Measurements from ENCODE around the gene GAREM2.

The GAREM2 gene

DNA sequence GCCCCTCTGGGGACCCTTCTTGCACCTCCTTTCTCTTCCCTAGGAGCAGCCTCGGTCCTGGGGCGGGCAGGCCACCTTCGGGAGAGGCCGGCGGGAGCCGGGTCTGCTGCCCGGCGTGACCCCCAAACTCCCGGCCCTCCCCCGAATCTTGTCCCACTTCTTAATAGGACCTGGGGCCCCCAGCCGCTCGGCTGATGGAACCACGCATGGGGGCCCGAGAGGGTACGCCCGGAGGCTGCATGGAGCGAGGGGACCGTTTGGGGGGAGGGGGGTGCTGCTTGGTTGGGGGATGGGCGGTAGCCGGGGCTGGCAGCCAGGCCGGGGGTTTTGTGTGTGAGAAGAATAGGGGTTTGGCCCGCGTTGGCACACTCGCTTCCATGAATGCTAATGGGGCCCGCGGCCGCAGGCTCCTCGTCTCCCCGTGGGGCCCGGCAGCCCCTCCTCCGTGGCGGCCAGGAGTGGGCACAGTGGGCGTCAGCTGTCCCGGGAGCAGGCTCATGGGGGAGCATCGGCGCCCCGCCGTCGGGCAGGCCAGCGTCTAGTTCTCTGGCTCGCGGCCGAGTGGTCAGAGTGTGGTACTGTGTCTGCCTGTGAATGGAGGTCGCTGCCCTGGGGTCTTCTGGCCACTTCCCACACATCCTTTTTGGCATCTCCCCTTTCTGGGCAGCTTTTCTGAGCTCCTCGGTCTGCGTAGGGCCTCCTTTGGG is 1.0 kb downstream of the GAREM2 start:
- WGBS, result 21% methylated on average over 24 of the region's 46 CpGs
- Histone ChIP-seq H2BK12ac (ENCODE audit: low read length in 2 of 2) (no peak overlapping the region), H3K23ac (ENCODE audit: low read length in 2 of 2) (peak overlapping the region in 1 of 2 experiments; percentile 86)

GRCh38 chr2:26174691-26175465 is 2.0 kb downstream of the GAREM2 start:
- Histone ChIP-seq H3K4ac (ENCODE audit: low read depth in 1 of 2, low read length in 2 of 2) (no peak overlapping the region), H3K4me1 (ENCODE audit: control insufficient read depth, insufficient read depth, low read depth, low read length) (peaks cover 29% of the 10 kb centered on the region), H3K79me1 (replicated peaks; ENCODE audit: low read length, poor library complexity, severe bottlenecking) (no peaks in the 10 kb centered on the region), H2BK5ac (ENCODE audit: low read depth, low read length, poor library complexity, severe bottlenecking) (no peak overlapping the region), H3K14ac (ENCODE audit: low read length in 2 of 2) (peak overlapping the region in 1 of 2 experiments; percentile 23), H2AFZ (ENCODE audit: low read depth, low read length) (no peak overlapping the region), H3K36me3 (ENCODE audit: control insufficient read depth in 1 of 2, insufficient read depth in 2 of 2, low read depth in 1 of 2, low read length in 2 of 2) (peaks cover 0 to 2% of the 10 kb centered on the region in 2 experiments), H3K4me3 (ENCODE audit: insufficient read depth in 1 of 2, low read depth in 1 of 2, low read length in 2 of 2) (no peak overlapping the region), H3K27me3 (ENCODE audit: control insufficient read depth in 1 of 2, insufficient read depth in 1 of 2, low read length in 2 of 2) (peaks cover 43 to 50% of the 10 kb centered on the region in 2 experiments), H3K27ac (ENCODE audit: low read length, poor library complexity, severe bottlenecking) (no peak overlapping the region), H2BK120ac (ENCODE audit: low read depth, low read length) (no peak overlapping the region), H2AK5ac (ENCODE audit: low read length, severe bottlenecking) (no peak overlapping the region), H3K18ac (ENCODE audit: low read depth in 1 of 2, low read length in 2 of 2) (no peak overlapping the region), H3K4me2 (ENCODE audit: low read length, poor library complexity, severe bottlenecking) (no peak overlapping the region), H4K8ac (ENCODE audit: low read length) (no peak overlapping the region), H3K9me3 (ENCODE audit: control insufficient read depth, low read length) (no peaks in the 10 kb centered on the region), H2BK12ac (ENCODE audit: low read length in 2 of 2) (no peak overlapping the region), H4K91ac (ENCODE audit: low read length) (no peak overlapping the region), H2BK15ac (ENCODE audit: low read depth, poor library complexity, severe bottlenecking) (no peak overlapping the region), H3K9ac (ENCODE audit: low read length) (no peak overlapping the region), H3K23ac (ENCODE audit: low read length in 2 of 2) (no peak overlapping the region)
- no peak for DNase-seq
- WGBS, result 70% methylated on average over 3 of the region's 10 CpGs

More for the DNA sequence above, 1.0 kb downstream of the GAREM2 start:
- H3K79me1 ChIP-seq (replicated peaks; ENCODE audit: low read length, poor library complexity, severe bottlenecking), result no peaks in the 10 kb centered on the region
- peak overlapping the region in 1 of 2 experiments; percentile 71 for H3K14ac ChIP-seq (ENCODE audit: low read length in 2 of 2)
- no peak overlapping the region for H2AFZ ChIP-seq (ENCODE audit: low read depth, low read length)
- H2BK15ac ChIP-seq (ENCODE audit: low read depth, poor library complexity, severe bottlenecking), result peak overlapping the region; percentile 4
- H3K9me3 ChIP-seq (ENCODE audit: control insufficient read depth, low read length), result no peaks in the 10 kb centered on the region
- no peak overlapping the region for H3K27ac ChIP-seq (ENCODE audit: low read length, poor library complexity, severe bottlenecking)
- no peak overlapping the region for H3K4ac ChIP-seq (ENCODE audit: low read depth in 1 of 2, low read length in 2 of 2)
- H3K18ac ChIP-seq (ENCODE audit: low read depth in 1 of 2, low read length in 2 of 2), result no peak overlapping the region
- H3K4me3 ChIP-seq (ENCODE audit: insufficient read depth in 1 of 2, low read depth in 1 of 2, low read length in 2 of 2), result no peak overlapping the region
- H3K27me3 ChIP-seq (ENCODE audit: control insufficient read depth in 1 of 2, insufficient read depth in 1 of 2, low read length in 2 of 2), result peaks cover 39 to 48% of the 10 kb centered on the region in 2 experiments
- peaks cover 0 to 2% of the 10 kb centered on the region in 2 experiments for H3K36me3 ChIP-seq (ENCODE audit: control insufficient read depth in 1 of 2, insufficient read depth in 2 of 2, low read depth in 1 of 2, low read length in 2 of 2)
- H3K9ac ChIP-seq (ENCODE audit: low read length), result no peak overlapping the region
- H4K8ac ChIP-seq (ENCODE audit: low read length), result no peak overlapping the region
- no peak overlapping the region for H3K4me2 ChIP-seq (ENCODE audit: low read length, poor library complexity, severe bottlenecking)
- H2AK5ac ChIP-seq (ENCODE audit: low read length, severe bottlenecking), result no peak overlapping the region
- no peak overlapping the region for H2BK120ac ChIP-seq (ENCODE audit: low read depth, low read length)
- no peak overlapping the region for H4K91ac ChIP-seq (ENCODE audit: low read length)
- no peak for DNase-seq
- peaks cover 19% of the 10 kb centered on the region for H3K4me1 ChIP-seq (ENCODE audit: control insufficient read depth, insufficient read depth, low read depth, low read length)
- H2BK5ac ChIP-seq (ENCODE audit: low read depth, low read length, poor library complexity, severe bottlenecking), result no peak overlapping the region

- no peak overlapping the region for H3K18ac ChIP-seq (ENCODE audit: low read depth in 1 of 2, low read length in 2 of 2)
- H3K27me3 ChIP-seq (ENCODE audit: control insufficient read depth in 1 of 2, insufficient read depth in 1 of 2, low read length in 2 of 2), result peaks cover 47 to 48% of the 10 kb centered on the region in 2 experiments
- no peak overlapping the region for H4K91ac ChIP-seq (ENCODE audit: low read length)
- H3K4me2 ChIP-seq (ENCODE audit: low read length, poor library complexity, severe bottlenecking), result no peak overlapping the region
- no peaks in the 10 kb centered on the region for H3K36me3 ChIP-seq (ENCODE audit: control insufficient read depth in 1 of 2, insufficient read depth in 2 of 2, low read depth in 1 of 2, low read length in 2 of 2)
- no peak overlapping the region for H2BK12ac ChIP-seq (ENCODE audit: low read length in 2 of 2)
- no peaks in the 10 kb centered on the region for H3K79me1 ChIP-seq (replicated peaks; ENCODE audit: low read length, poor library complexity, severe bottlenecking)
- DNase-seq, result no peak
- peaks cover 29% of the 10 kb centered on the region for H3K4me1 ChIP-seq (ENCODE audit: control insufficient read depth, insufficient read depth, low read depth, low read length)
- H3K4ac ChIP-seq (ENCODE audit: low read depth in 1 of 2, low read length in 2 of 2), result no peak overlapping the region
- H4K8ac ChIP-seq (ENCODE audit: low read length), result no peak overlapping the region
- 65% methylated on average over 15 of the region's 15 CpGs for WGBS
- H3K4me3 ChIP-seq (ENCODE audit: insufficient read depth in 1 of 2, low read depth in 1 of 2, low read length in 2 of 2), result no peak overlapping the region
- no peak overlapping the region for H3K27ac ChIP-seq (ENCODE audit: low read length, poor library complexity, severe bottlenecking)
- no peak overlapping the region for H3K14ac ChIP-seq (ENCODE audit: low read length in 2 of 2)
- H2AK5ac ChIP-seq (ENCODE audit: low read length, severe bottlenecking), result no peak overlapping the region
- no peak overlapping the region for H2BK15ac ChIP-seq (ENCODE audit: low read depth, poor library complexity, severe bottlenecking)
- no peak overlapping the region for H2BK5ac ChIP-seq (ENCODE audit: low read depth, low read length, poor library complexity, severe bottlenecking)
- no peak overlapping the region for H2BK120ac ChIP-seq (ENCODE audit: low read depth, low read length)
- no peaks in the 10 kb centered on the region for H3K9me3 ChIP-seq (ENCODE audit: control insufficient read depth, low read length)
- H2AFZ ChIP-seq (ENCODE audit: low read depth, low read length), result no peak overlapping the region
- H3K23ac ChIP-seq (ENCODE audit: low read length in 2 of 2), result peak overlapping the region in 1 of 2 experiments; percentile 57
- no peak overlapping the region for H3K9ac ChIP-seq (ENCODE audit: low read length)
These were observed 2.8 kb downstream of the GAREM2 start for GRCh38 chr2:26175466-26176278.

DNA sequence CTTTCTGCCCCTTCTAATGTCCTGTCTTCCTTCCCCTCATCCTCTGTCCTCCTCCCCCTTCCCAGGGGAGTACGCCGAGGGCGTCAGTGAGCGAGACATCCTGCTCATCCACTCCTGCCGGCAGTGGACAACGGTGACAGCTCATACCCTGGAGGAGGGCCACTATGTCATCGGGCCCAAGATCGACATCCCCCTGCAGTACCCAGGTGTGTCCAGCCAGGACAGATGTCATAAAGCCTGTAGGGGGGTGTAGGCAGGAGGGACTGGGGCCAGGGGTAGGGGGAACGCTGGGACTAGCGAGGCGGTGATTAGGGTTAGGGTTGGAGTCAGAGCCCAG is 3.4 kb downstream of the GAREM2 start:
- no peak overlapping the region for H3K27ac ChIP-seq (ENCODE audit: low read length, poor library complexity, severe bottlenecking)
- H2BK120ac ChIP-seq (ENCODE audit: low read depth, low read length), result no peak overlapping the region
- no peak overlapping the region for H3K4me3 ChIP-seq (ENCODE audit: insufficient read depth in 1 of 2, low read depth in 1 of 2, low read length in 2 of 2)
- H4K8ac ChIP-seq (ENCODE audit: low read length), result no peak overlapping the region
- peak overlapping the region in 1 of 2 experiments; percentile 57 for H3K23ac ChIP-seq (ENCODE audit: low read length in 2 of 2)
- no peak overlapping the region for H3K14ac ChIP-seq (ENCODE audit: low read length in 2 of 2)
- H3K4ac ChIP-seq (ENCODE audit: low read depth in 1 of 2, low read length in 2 of 2), result no peak overlapping the region
- 63% methylated on average over 8 of the region's 11 CpGs for WGBS
- no peaks in the 10 kb centered on the region for H3K79me1 ChIP-seq (replicated peaks; ENCODE audit: low read length, poor library complexity, severe bottlenecking)
- H3K9ac ChIP-seq (ENCODE audit: low read length), result no peak overlapping the region
- peaks cover 29% of the 10 kb centered on the region for H3K4me1 ChIP-seq (ENCODE audit: control insufficient read depth, insufficient read depth, low read depth, low read length)
- no peak overlapping the region for H4K91ac ChIP-seq (ENCODE audit: low read length)
- H3K27me3 ChIP-seq (ENCODE audit: control insufficient read depth in 1 of 2, insufficient read depth in 1 of 2, low read length in 2 of 2), result peaks cover 46 to 47% of the 10 kb centered on the region in 2 experiments
- no peak overlapping the region for H2BK15ac ChIP-seq (ENCODE audit: low read depth, poor library complexity, severe bottlenecking)
- no peaks in the 10 kb centered on the region for H3K36me3 ChIP-seq (ENCODE audit: control insufficient read depth in 1 of 2, insufficient read depth in 2 of 2, low read depth in 1 of 2, low read length in 2 of 2)
- no peak for DNase-seq
- H3K18ac ChIP-seq (ENCODE audit: low read depth in 1 of 2, low read length in 2 of 2), result no peak overlapping the region
- H3K4me2 ChIP-seq (ENCODE audit: low read length, poor library complexity, severe bottlenecking), result no peak overlapping the region
- no peak overlapping the region for H2BK5ac ChIP-seq (ENCODE audit: low read depth, low read length, poor library complexity, severe bottlenecking)
- no peaks in the 10 kb centered on the region for H3K9me3 ChIP-seq (ENCODE audit: control insufficient read depth, low read length)
- no peak overlapping the region for H2AK5ac ChIP-seq (ENCODE audit: low read length, severe bottlenecking)
- H2AFZ ChIP-seq (ENCODE audit: low read depth, low read length), result no peak overlapping the region
- H2BK12ac ChIP-seq (ENCODE audit: low read length in 2 of 2), result no peak overlapping the region

Measured in mesenchymal stem cell (in vitro differentiated cells and primary cell).